Loucy (cell line): Measurements from ENCODE around the gene MLXIPL.

ENCODE experiments used
- H2AFZ ChIP-seq: fragments of 200-600 bp; sonication (generic); 2 replicates; pipeline ENCODE4 v1.6.0; 2016; ENCODE audit warnings: antibody characterized with exemption, mild to moderate bottlenecking, low read length, moderate library complexity
- H3F3A ChIP-seq: fragments of 200-600 bp; 2 replicates; pipeline ENCODE4 v1.6.0; 2016; ENCODE audit warnings: antibody characterized with exemption, low read depth, mild to moderate bottlenecking
- H3K27me3 ChIP-seq: fragments of 200-600 bp; sonication (generic); 2 replicates; pipeline ENCODE4 v1.6.1; 2014; ENCODE audit warnings: low read length, mild to moderate bottlenecking; ENCODE audit not compliant: insufficient read depth, poor library complexity, severe bottlenecking
- H3K36me3 ChIP-seq: fragments of 200-600 bp; sonication (generic); 2 replicates; pipeline ENCODE4 v1.6.1; 2016; ENCODE audit warnings: low read length; ENCODE audit not compliant: insufficient read depth
- H3K4me1 ChIP-seq: fragments of 200-600 bp; sonication (generic); 2 replicates; pipeline ENCODE4 v1.5.1; 2014; ENCODE audit warnings: low read length, mild to moderate bottlenecking; ENCODE audit not compliant: insufficient read depth, poor library complexity, severe bottlenecking
- H3K4me2 ChIP-seq: fragments of 200-600 bp; sonication (generic); 2 replicates; pipeline ENCODE4 v1.6.0; 2014; ENCODE audit warnings: antibody characterized with exemption, low read length, low read depth, mild to moderate bottlenecking; ENCODE audit not compliant: poor library complexity, severe bottlenecking
- H3K4me3 ChIP-seq: fragments of 200-600 bp; sonication (generic); 2 replicates; pipeline ENCODE4 v1.5.1; 2014; ENCODE audit warnings: low read length, mild to moderate bottlenecking, mixed read lengths; ENCODE audit not compliant: poor library complexity, severe bottlenecking
- H3K79me2 ChIP-seq: fragments of 200-600 bp; sonication (generic); 2 replicates; pipeline ENCODE4 v1.6.1; 2014; ENCODE audit warnings: low read length; ENCODE audit not compliant: insufficient read depth
- H3K9ac ChIP-seq: fragments of 200-600 bp; sonication (generic); 2 replicates; pipeline ENCODE4 v1.6.0; 2014; ENCODE audit warnings: mild to moderate bottlenecking, low read depth, low read length, moderate library complexity; ENCODE audit not compliant: poor library complexity, severe bottlenecking
- H3K9me2 ChIP-seq: fragments of 200-600 bp; sonication (generic); replicated peaks from 2 replicates; pipeline ENCODE4 v1.6.1; 2016; ENCODE audit warnings: low read depth, low read length, mixed read lengths
- H3K9me3 ChIP-seq: fragments of 200-600 bp; sonication (generic); 2 replicates; pipeline ENCODE4 v1.6.1; 2014; ENCODE audit warnings: mild to moderate bottlenecking, antibody characterized with exemption, low read length, low read depth; ENCODE audit not compliant: insufficient read depth
- H4K20me1 ChIP-seq: fragments of 200-600 bp; sonication (generic); 2 replicates; pipeline ENCODE4 v1.6.0; 2014; ENCODE audit warnings: antibody characterized with exemption, low read length, mild to moderate bottlenecking; ENCODE audit not compliant: insufficient read depth, poor library complexity, severe bottlenecking
- CTCF ChIP-seq: fragments of 200-600 bp; sonication (generic); conservative IDR thresholded peaks from 2 replicates; pipeline ENCODE4 v1.5.1; 2014; ENCODE audit warnings: mild to moderate bottlenecking, antibody characterized with exemption, low read length
- EZH2phosphoT487 ChIP-seq: fragments of 200-600 bp; IDR thresholded peaks from 2 replicates; pipeline ENCODE4 v1.6.1; 2018; ENCODE audit warnings: antibody characterized with exemption, mild to moderate bottlenecking, moderate library complexity, borderline replicate concordance

Gene MLXIPL

GRCh38 chr7:73565675-73566340 lies 58.5 kb downstream of the MLXIPL start:
- H2AFZ ChIP-seq, result no peak overlapping the region
- H3K79me2 ChIP-seq, result no peaks in the 10 kb centered on the region
- no peaks in the 10 kb centered on the region for H3K9me2 ChIP-seq
- no peaks in the 10 kb centered on the region for H3K4me1 ChIP-seq
- no peaks in the 10 kb centered on the region for H3K9me3 ChIP-seq
- H3K4me2 ChIP-seq, result no peak overlapping the region
- TF ChIP-seq CTCF (no peak), EZH2phosphoT487 (no peak)
- H3F3A ChIP-seq, result no peaks in the 10 kb centered on the region
- peaks cover 15% of the 10 kb centered on the region; the same call in 1 of the 2 replicates for H3K36me3 ChIP-seq
- H4K20me1 ChIP-seq, result no peaks in the 10 kb centered on the region
- no peaks in the 10 kb centered on the region for H3K27me3 ChIP-seq
- no peak overlapping the region for H3K9ac ChIP-seq
- no peak overlapping the region for H3K4me3 ChIP-seq

- no peak overlapping the region for H3K4me2 ChIP-seq
- H3K9me3 ChIP-seq, result no peaks in the 10 kb centered on the region
- H3K79me2 ChIP-seq, result peaks cover 17% of the 10 kb centered on the region
- H2AFZ ChIP-seq, result no peak overlapping the region
- no peaks in the 10 kb centered on the region for H3K27me3 ChIP-seq
- H3F3A ChIP-seq, result 0 out of 2 replicates have a peak, but pooled peaks cover 3% of the 10 kb centered on the region
- TF ChIP-seq EZH2phosphoT487, result no peak
- no peak for TF ChIP-seq CTCF
- no peaks in the 10 kb centered on the region for H3K9me2 ChIP-seq
- H3K4me3 ChIP-seq, result no peak overlapping the region
- H4K20me1 ChIP-seq, result peaks cover 13% of the 10 kb centered on the region
- no peaks in the 10 kb centered on the region for H3K36me3 ChIP-seq
- H3K9ac ChIP-seq, result no peak overlapping the region
- peaks cover 14% of the 10 kb centered on the region for H3K4me1 ChIP-seq
Observed at GRCh38 chr7:73560109-73560835, 64.0 kb downstream of the MLXIPL start.

GRCh38 chr7:73557397-73558257 lies 66.7 kb downstream of the MLXIPL start, which contains the start of gene BCL7B:
TSS of gene BCL7B (minus strand) at chr7:73557690. CDS start at chr7:73557578, 112 bp downstream.
- H3K4me2 ChIP-seq, result peak within 1 kb of the TSS; percentile 87
- H3K4me3 ChIP-seq, result peak within 1 kb of the TSS; percentile 97
- no peaks in the 10 kb centered on the region for H3K36me3 ChIP-seq
- H4K20me1 ChIP-seq, result peaks cover 25% of the 10 kb centered on the region
- TF ChIP-seq EZH2phosphoT487, result no peak
- no peak for TF ChIP-seq CTCF
- H3K4me1 ChIP-seq, result peaks cover 26% of the 10 kb centered on the region
- H3K9me3 ChIP-seq, result no peaks in the 10 kb centered on the region
- H3K79me2 ChIP-seq, result peaks cover 43% of the 10 kb centered on the region
- H3K9ac ChIP-seq, result peak within 1 kb of the TSS; percentile 76
- H3F3A ChIP-seq, result 0 out of 2 replicates have a peak, but pooled peaks cover 3% of the 10 kb centered on the region
- no peaks in the 10 kb centered on the region for H3K9me2 ChIP-seq
- H2AFZ ChIP-seq, result peak within 1 kb of the TSS; percentile 81
- H3K27me3 ChIP-seq, result no peaks in the 10 kb centered on the region
